ENCODE data around the gene PDE4D.

GRCh38 chr5:59768152-59769040 is 125.1 kb downstream of the PDE4D start:
- TF ChIP-seq CTCF (conservative IDR thresholded peaks at IDR 0.05 in 1 of 2, IDR thresholded peaks at IDR 0.05 in 1 of 2; ENCODE audit: extremely low read depth in 1 of 2, insufficient read depth in 1 of 2, low read depth in 1 of 2, low read length in 2 of 2), result no peak
- no peak for TF ChIP-seq EZH2 (IDR thresholded peaks at IDR 0.05; ENCODE audit: borderline replicate concordance, low read length)
